Thoracic aorta (tissue), 2 donors: ENCODE results near the gene SPATC1L. TPM values are rescaled to one million over a fixed set of nuclear protein-coding genes. Genes with fewer than 3 reads are reported as not detected.

Experiments
- total RNA-seq, 2 donors: library from RNA; depleted of rRNA; stranded (reverse); fragments of >200 nt; gene quantifications; one replicate each; pipeline versions ENCODE4 v1.1.0 to v1.2.3, GENCODE V29; 2016

The SPATC1L gene
- total RNA-seq, 2 donors from 2014 or later: 3.2 to 7.9 TPM

Other genes with a start within 250 kb of the SPATC1L start
- 1,000 to 10,000 TPM in 1 of 2 donors, 100 to 1,000 TPM in 1; 814 to 1,189 TPM for gene COL6A1, start 202.7 kb downstream of the SPATC1L start, total RNA-seq
- gene COL6A2, start 86.3 kb downstream of the SPATC1L start, total RNA-seq: 1,000 to 10,000 TPM; 1,835 to 1,885 TPM
- under 1 TPM in 1 of 2 donors, not detected in 1; 0.27 TPM for gene FTCD, start 28.9 kb downstream of the SPATC1L start, total RNA-seq
- 100 to 1,000 TPM in 1 of 2 donors, 10 to 100 TPM in 1; 78.1 to 109 TPM for gene LSS, start 44.3 kb upstream of the SPATC1L start, total RNA-seq
- gene MCM3AP, start 101.2 kb upstream of the SPATC1L start, total RNA-seq: 100 to 1,000 TPM in 1 of 2 donors, 10 to 100 TPM in 1; 84.3 to 101 TPM
- gene YBEY, start 101.9 kb upstream of the SPATC1L start, total RNA-seq: 10 to 100 TPM in 1 of 2 donors, 1 to 10 TPM in 1; 5.1 to 11.9 TPM
- gene C21orf58, start 139.4 kb upstream of the SPATC1L start, total RNA-seq: 1 to 10 TPM in 1 of 2 donors, under 1 TPM in 1; 0.81 to 3.2 TPM
- gene PCNT, start 139.7 kb upstream of the SPATC1L start, total RNA-seq: 10 to 100 TPM; 46.8 to 51.4 TPM